B cell (primary cell): Measurements from ENCODE around the gene KCNK7. TPM values are rescaled to one million over a fixed set of nuclear protein-coding genes. Genes with fewer than 3 reads are reported as not detected.
A peak's percentile ranks its signal among the peaks of the same experiment; 100 is the strongest.

ENCODE experiments used
- ATAC-seq: fragments of 200-7000 bp; cut with Tn5 transposase; one replicate; pipeline ENCODE4 v1.10.0; 2021; ENCODE audit warnings: low read depth, mild to moderate bottlenecking, moderate number of reproducible peaks, moderate library complexity
- CTCF ChIA-PET: fragments of 350-600 bp; sonication (Branson Sonifier 250); formaldehyde crosslinking; loops from one replicate; lab custom pipeline; 2021; ENCODE audit warnings: antibody characterized with exemption, inconsistent platforms; lab: Charles Lee
- POLR2A ChIA-PET: fragments of 350-600 bp; sonication (Branson Sonifier 250); formaldehyde crosslinking; loops from one replicate; lab custom pipeline; 2021; ENCODE audit warnings: antibody characterized with exemption; lab: Charles Lee
- DNase-seq: peaks from one replicate; pipeline ENCODE4 v3.0.0; 2013
- H2AFZ ChIP-seq: 2 replicates; pipeline ENCODE4 v1.6.1; 2012; ENCODE audit warnings: mild to moderate bottlenecking, low read depth, low read length; ENCODE audit not compliant: insufficient read depth, poor library complexity, severe bottlenecking
- H3K27ac ChIP-seq, 2 donors: 1 replicate in 1 of 2; 2 replicates in 1 of 2; pipeline ENCODE4 v1.5.1; 2012 to 2013; ENCODE audit warnings: low read length in 2 of 2, mild to moderate bottlenecking in 2 of 2, moderate library complexity in 1 of 2
- H3K27me3 ChIP-seq, 4 experiments: fragments of 200-600 bp in 1 of 4; sonication (generic) in 1 of 4; replicated peaks in 1 of 4; 1 replicate in 2 of 4; 2 replicates in 2 of 4; pipeline versions ENCODE4 v1.6.1 to v1.7.0; 2013 to 2016; ENCODE audit warnings: low read length in 3 of 4, mild to moderate bottlenecking in 2 of 4, mixed read lengths in 1 of 4, moderate library complexity in 1 of 4; ENCODE audit not compliant: insufficient read depth in 4 of 4, control insufficient read depth in 3 of 4; ENCODE audit errors: control extremely low read depth in 1 of 4
- H3K36me3 ChIP-seq, 2 experiments: replicated peaks in 1 of 2; 1 replicate in 1 of 2; 2 replicates in 1 of 2; pipeline versions ENCODE4 v1.6.1 to v1.7.1; 2013; ENCODE audit warnings: low read length in 1 of 2; ENCODE audit not compliant: insufficient read depth in 2 of 2, control insufficient read depth in 1 of 2; ENCODE audit errors: control extremely low read depth in 1 of 2, extremely low read depth in 1 of 2
- H3K4me1 ChIP-seq, 2 donors: fragments of 200-600 bp in 1 of 2; sonication (generic) in 1 of 2; 1 replicate in 1 of 2; 2 replicates in 1 of 2; pipeline versions ENCODE4 v1.5.1 to v1.6.1; 2013 to 2017; ENCODE audit warnings: low read length in 2 of 2; ENCODE audit not compliant: control insufficient read depth in 2 of 2, insufficient read depth in 2 of 2
- H3K4me2 ChIP-seq: replicated peaks from 2 replicates; pipeline ENCODE3; 2012; ENCODE audit warnings: mild to moderate bottlenecking, low read depth, low read length; ENCODE audit not compliant: poor library complexity, severe bottlenecking
- H3K4me3 ChIP-seq, 5 experiments: fragments of 200-600 bp in 1 of 5; sonication (generic) in 1 of 5; 1 replicate in 3 of 5; 2 replicates in 2 of 5; pipeline versions ENCODE4 v1.5.1 to v1.7.0; 2011 to 2016; ENCODE audit warnings: low read length in 4 of 5, mild to moderate bottlenecking in 4 of 5, low read depth in 2 of 5, control low read depth in 1 of 5, moderate library complexity in 1 of 5; ENCODE audit not compliant: insufficient read depth in 1 of 5; ENCODE audit errors: control extremely low read depth in 1 of 5, extremely low read depth in 1 of 5
- H3K79me2 ChIP-seq: fragments of 200-600 bp; sonication (generic); one replicate; pipeline ENCODE4 v1.6.0; 2016; ENCODE audit warnings: low read length; ENCODE audit not compliant: control insufficient read depth, insufficient read depth
- H3K9ac ChIP-seq: fragments of 200-600 bp; sonication (generic); 2 replicates; pipeline ENCODE4 v1.6.1; 2017; ENCODE audit warnings: mild to moderate bottlenecking, low read length, moderate library complexity
- H3K9me3 ChIP-seq, 3 donors: one replicate each; pipeline versions ENCODE4 v1.6.1 to v1.7.1; 2013; ENCODE audit warnings: low read length in 2 of 3; ENCODE audit not compliant: control insufficient read depth in 2 of 3, insufficient read depth in 1 of 3; ENCODE audit errors: control extremely low read depth in 1 of 3
- H4K20me1 ChIP-seq: 2 replicates; pipeline ENCODE4 v1.6.0; 2012; ENCODE audit warnings: mild to moderate bottlenecking, low read length; ENCODE audit not compliant: insufficient read depth, control insufficient read depth, poor library complexity, severe bottlenecking
- H3K27ac Mint-ChIP-seq: one replicate; pipeline ENCODE4 v1.8.0; 2021; ENCODE audit warnings: mixed read lengths
- H3K27me3 Mint-ChIP-seq: one replicate; pipeline ENCODE4 v1.8.0; 2021; ENCODE audit warnings: mixed read lengths
- H3K4me1 Mint-ChIP-seq: one replicate; pipeline ENCODE4 v1.8.0; 2021; ENCODE audit warnings: mixed read lengths
- H3K4me3 Mint-ChIP-seq: one replicate; pipeline ENCODE4 v1.8.0; 2021; ENCODE audit warnings: mixed read lengths
- H3K9me3 Mint-ChIP-seq: one replicate; pipeline ENCODE4 v1.8.0; 2022; ENCODE audit warnings: mixed read lengths; ENCODE audit not compliant: insufficient read depth
- CTCF ChIP-seq: fragments of 200-600 bp; IDR thresholded peaks from one replicate; pipeline ENCODE4 v1.8.0; 2022; ENCODE audit warnings: antibody characterized with exemption, mild to moderate bottlenecking
- EZH2 ChIP-seq: IDR thresholded peaks from 2 replicates; pipeline ENCODE4 v1.6.1; 2012; ENCODE audit warnings: borderline replicate concordance, low read depth, mild to moderate bottlenecking, moderate library complexity, low read length; ENCODE audit not compliant: insufficient read depth, poor library complexity, severe bottlenecking
- WGBS: methylation state at CpG from one replicate; pipeline ENCODE4 v1.1.5; 2013; ENCODE audit warnings: missing lambda C conversion rate; ENCODE audit not compliant: insufficient coverage; 5-methylcytosine and 5-hydroxymethylcytosine counted together
- intact Hi-C: fragments of 100-400 bp; cut with micrococcal nuclease; formaldehyde crosslinking; loops from one replicate; pipeline ENCODE4 v1.10.0; 2022
- polyA plus RNA-seq: library from polyadenylated mRNA; depleted of rRNA; stranded (reverse); fragments of >200 nt; gene quantifications from 2 replicates; pipeline ENCODE4 v1.2.3, GENCODE V29; 2012
- total RNA-seq, 2 donors: library from RNA; stranded (reverse); fragments of 120-200 nt in 1 of 2; gene quantifications; 1 replicate in 1 of 2; 2 replicates in 1 of 2; pipeline versions ENCODE4 v1.2.3 to v1.2.4, GENCODE V29; 2013 to 2022

The KCNK7 gene
- total and polyA plus RNA-seq, 2 donors (not counting 1 experiment from before 2014, with no cell fraction given) = 2.2 to 3.5 TPM

- no peak overlapping the region for H3K9ac ChIP-seq
- no peak overlapping the region for H3K4me2 ChIP-seq
- peaks cover 6 to 51% of the 10 kb centered on the region in 2 experiments for H3K36me3 ChIP-seq
- ATAC-seq (no peak), DNase-seq (no peak)
- H3K27ac Mint-ChIP-seq = no peak overlapping the region
- H3K27me3 Mint-ChIP-seq = no peaks in the 10 kb centered on the region
- peaks cover 15% of the 10 kb centered on the region for H4K20me1 ChIP-seq
- peaks cover 16 to 27% of the 10 kb centered on the region in 2 donors for H3K4me1 ChIP-seq
- peaks cover 8% of the 10 kb centered on the region for H3K79me2 ChIP-seq
- no peaks in the 10 kb centered on the region for H3K27me3 ChIP-seq
- H3K9me3 ChIP-seq = no peaks in the 10 kb centered on the region
- WGBS = 96% methylated on average over 15 of the region's 19 CpGs
- no peak overlapping the region for H2AFZ ChIP-seq
- CTCF ChIA-PET = interaction anchor here (0.6 to 5.5 kb wide), 2 partner anchors 8 to 794 kb away, joined by 3 to 97 read pairs; no protein-coding TSS in a partner anchor
- POLR2A ChIA-PET = interaction anchor here (0.6 kb wide), 1 partner anchor 59 kb away, joined by 4 read pairs; no protein-coding TSS in a partner anchor
- TF ChIP-seq EZH2 = no peak
- TF ChIP-seq CTCF = no peak
- H3K4me3 Mint-ChIP-seq = no peak overlapping the region
- H3K27ac ChIP-seq = no peak overlapping the region
- H3K4me1 Mint-ChIP-seq = peaks cover 30% of the 10 kb centered on the region
- intact Hi-C loops = no loop called here
- no peak overlapping the region for H3K4me3 ChIP-seq
- H3K9me3 Mint-ChIP-seq = no peaks in the 10 kb centered on the region
These were observed 15.4 kb downstream of the KCNK7 start for GRCh38 chr11:65580031-65580692.

- intact Hi-C loops = loop anchor here (10.0 kb wide), 1 partner anchor 834 kb away; the partner anchor contains the start of gene RASGRP2
- ChIA-PET POLR2A (no interaction called here), CTCF (interaction anchor here (0.6 to 5.5 kb wide), 3 partner anchors 9 to 1947 kb away, joined by 3 to 97 read pairs (median 3); no protein-coding TSS in a partner anchor)
- Histone ChIP-seq H3K27me3 (no peaks in the 10 kb centered on the region), H3K79me2 (peaks cover 8% of the 10 kb centered on the region), H3K4me1 (peaks cover 16 to 34% of the 10 kb centered on the region in 2 donors), H3K27ac (peak overlapping the region in 1 of 2 donors; percentile 94), H3K4me3 (no peak overlapping the region), H3K4me2 (no peak overlapping the region), H3K9ac (no peak overlapping the region), H4K20me1 (peaks cover 15% of the 10 kb centered on the region), H3K9me3 (no peaks in the 10 kb centered on the region), H2AFZ (no peak overlapping the region), H3K36me3 (peaks cover 6 to 47% of the 10 kb centered on the region in 2 experiments)
- Mint-ChIP-seq H3K9me3 (no peaks in the 10 kb centered on the region), H3K27me3 (no peaks in the 10 kb centered on the region), H3K4me1 (peaks cover 37% of the 10 kb centered on the region), H3K4me3 (no peak overlapping the region), H3K27ac (peak overlapping the region; percentile 26)
- 93% methylated on average over 4 of the region's 4 CpGs for WGBS
- TF ChIP-seq EZH2 = no peak
- TF ChIP-seq CTCF = no peak
- ATAC-seq = no peak
- DNase-seq = no peak
These were observed 16.3 kb downstream of the KCNK7 start for GRCh38 chr11:65579291-65579690.
